GM19438 (cell line): Measurements from ENCODE around the gene CTSD.

Experiments
- ATAC-seq: cut with Tn5 transposase; IDR thresholded peaks from one replicate; pipeline ENCODE4 v1.9.1; 2021; ENCODE audit warnings: low read depth; ENCODE audit not compliant: unreplicated experiment

Gene CTSD

GRCh38 chr11:1756791-1757771 is 6.6 kb downstream of the CTSD start:
- ATAC-seq: no peak

- ATAC-seq: no peak
Observed at GRCh38 chr11:1755692-1756561, 7.8 kb downstream of the CTSD start.

- no peak for ATAC-seq
Observed at GRCh38 chr11:1755344-1755691, 8.4 kb downstream of the CTSD start.

DNA sequence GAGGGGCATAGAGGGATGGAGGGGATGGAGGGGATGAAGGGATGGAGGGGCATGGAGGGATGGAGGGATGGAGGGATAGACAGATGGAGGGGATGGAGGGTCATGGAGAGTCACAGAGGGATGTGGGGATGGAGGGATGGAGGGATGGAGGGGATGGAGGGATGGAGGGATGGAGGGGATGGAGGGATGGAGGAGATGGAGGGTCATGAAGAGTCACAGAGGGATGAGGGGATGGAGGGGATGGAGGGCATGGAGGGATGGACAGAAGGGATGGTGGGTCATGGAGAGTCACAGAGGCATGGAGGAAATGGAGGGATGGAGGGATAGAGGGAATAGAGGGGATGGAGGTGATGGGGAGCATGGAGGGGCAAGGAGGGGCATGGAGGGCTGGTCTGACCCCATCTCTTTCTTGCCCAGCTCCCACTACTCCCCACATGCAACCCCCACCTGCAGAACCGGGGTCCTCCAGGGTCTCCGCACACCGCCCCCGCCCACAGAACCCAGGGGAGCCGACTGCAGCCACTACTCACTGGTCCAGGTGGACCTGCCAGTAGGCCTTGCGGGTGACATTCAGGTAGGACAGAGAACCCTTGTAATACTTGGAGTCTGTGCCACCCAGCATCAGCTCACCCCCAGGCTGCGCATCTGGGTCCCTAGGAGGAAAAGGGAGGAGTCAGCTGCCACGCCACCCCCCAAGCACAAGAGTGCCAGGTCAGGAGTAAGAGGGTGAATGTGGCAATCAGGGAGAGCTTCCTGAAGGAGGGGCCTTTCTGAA is 9.2 kb downstream of the CTSD start:
- ATAC-seq: no peak

GRCh38 chr11:1753929-1754305 is 9.8 kb downstream of the CTSD start:
- no peak for ATAC-seq

- ATAC-seq: no peak
Observed at GRCh38 chr11:1753229-1753928, 10.3 kb downstream of the CTSD start.

GRCh38 chr11:1752907-1753228 is 10.9 kb downstream of the CTSD start:
- ATAC-seq: no peak

GRCh38 chr11:1751999-1752906 is 11.5 kb downstream of the CTSD start:
- no peak for ATAC-seq

GRCh38 chr11:1751531-1751921 is 12.2 kb downstream of the CTSD start:
- ATAC-seq: no peak

DNA sequence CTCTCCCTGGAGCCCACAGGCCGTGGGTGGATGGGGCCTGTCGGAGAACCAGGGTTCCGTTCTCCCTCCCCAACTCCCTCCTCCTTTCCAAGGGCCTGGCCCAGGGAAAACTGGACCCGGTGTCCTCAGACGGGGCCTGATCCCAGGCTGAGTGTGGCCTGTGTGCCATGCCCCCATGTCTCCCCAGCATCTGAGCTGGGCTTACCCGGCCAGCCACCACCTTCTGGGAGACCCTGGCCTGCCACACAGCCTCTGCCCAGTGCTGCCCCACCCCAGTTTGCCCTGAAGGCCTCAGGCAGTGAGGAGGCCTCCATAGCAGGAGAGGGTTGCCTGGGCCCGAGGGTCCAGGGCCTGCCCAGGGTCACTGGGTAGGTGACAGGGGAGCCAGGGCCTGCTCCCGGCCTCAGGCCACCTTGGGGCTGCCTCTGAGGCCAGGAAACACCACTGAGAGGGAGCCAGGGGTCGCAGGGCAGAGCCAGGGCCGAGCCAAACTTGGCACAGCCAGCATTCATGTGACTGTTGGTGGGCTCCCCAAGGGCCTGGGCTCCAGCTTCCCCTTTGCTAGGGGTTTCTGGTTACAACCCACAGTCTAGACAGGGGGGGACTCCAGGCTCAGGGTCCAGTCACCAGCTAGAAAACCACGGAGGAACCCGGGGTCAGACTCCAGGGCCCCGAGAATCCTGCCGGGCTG is 12.7 kb downstream of the CTSD start:
- no peak for ATAC-seq

- ATAC-seq: no peak
Observed at GRCh38 chr11:1750481-1750839, 13.3 kb downstream of the CTSD start, which contains the start of gene IFITM10. Gene IFITM10, minus strand, starts transcription at chr11:1750595. Its CDS starts 153 bp downstream, at chr11:1750442.

GRCh38 chr11:1749395-1750351 is 14.1 kb downstream of the CTSD start:
- no peak for ATAC-seq

GRCh38 chr11:1748636-1749394 is 14.9 kb downstream of the CTSD start:
- ATAC-seq: no peak

- ATAC-seq: no peak
Observed at GRCh38 chr11:1747753-1748635, 15.7 kb downstream of the CTSD start.

DNA sequence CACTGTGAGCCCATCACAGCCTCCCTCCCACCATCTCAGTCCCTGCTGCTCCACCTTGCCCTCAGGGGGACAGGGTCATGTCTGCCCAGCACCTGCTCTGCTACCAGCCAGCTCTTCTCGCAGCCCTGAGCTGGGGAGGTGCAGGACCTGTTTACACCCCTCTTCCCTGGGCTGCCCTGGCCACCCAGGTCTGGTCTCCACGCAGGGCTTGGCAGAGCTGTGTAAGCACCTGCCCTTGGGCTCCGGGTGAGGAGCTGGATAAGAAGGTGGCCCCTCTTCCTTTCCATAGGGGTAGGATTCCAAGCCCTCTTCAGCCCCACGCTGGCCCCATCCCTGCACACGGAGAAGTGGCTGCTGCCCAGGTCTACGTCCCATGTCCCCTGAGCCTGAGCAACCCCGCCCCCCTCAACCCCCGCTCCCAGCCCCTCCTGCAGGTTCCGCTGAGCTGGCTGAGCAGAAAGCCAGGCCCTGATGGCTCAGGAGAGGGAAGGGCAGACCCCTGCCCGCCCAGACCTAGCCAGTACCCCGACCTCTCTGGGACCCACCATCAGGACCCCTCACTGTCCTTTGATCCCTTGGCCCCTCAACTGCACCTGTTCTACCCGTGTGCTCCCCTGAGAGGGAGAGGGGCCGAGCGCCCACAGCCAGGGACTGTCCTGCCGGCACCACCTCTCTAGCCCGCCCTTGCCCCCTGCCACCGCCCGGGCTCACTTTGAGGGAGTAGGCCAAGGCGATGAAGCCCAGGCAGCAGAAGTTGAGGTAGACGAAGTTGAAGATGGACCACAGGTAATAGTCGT is 16.6 kb downstream of the CTSD start:
- ATAC-seq: no peak
